HEK293 (cell line): Measurements from ENCODE around the gene DCST1.

Source experiments
- CTCF ChIA-PET: fragments of 350-600 bp; formaldehyde crosslinking; extraction: SDS; loops from one replicate; lab custom pipeline; 2021; ENCODE audit warnings: antibody characterized with exemption; lab: Yijun Ruan, JAX
- POLR2A ChIA-PET: fragments of 300-600 bp; formaldehyde crosslinking; extraction: SDS; loops from one replicate; lab custom pipeline; 2020; ENCODE audit warnings: antibody characterized with exemption, inconsistent platforms; lab: Yijun Ruan, JAX
- H3K27ac ChIP-seq: fragments of 200-500 bp; sonication (Bioruptor generic); 2 replicates; pipeline ENCODE4 v1.5.1; 2014; ENCODE audit warnings: low read depth, low read length, control low read depth, inconsistent platforms; ENCODE audit errors: extremely low read depth
- H3K36me3 ChIP-seq, 2 experiments: fragments of 200-500 bp in 1 of 2; sonication (Bioruptor generic) in 1 of 2; 1 replicate in 1 of 2; 2 replicates in 1 of 2; pipeline ENCODE4 v1.5.1; 2014 to 2017; ENCODE audit warnings: inconsistent platforms in 2 of 2, low read length in 2 of 2; ENCODE audit not compliant: control insufficient read depth in 2 of 2, insufficient read depth in 1 of 2
- H3K4me1 ChIP-seq: fragments of 200-500 bp; sonication (Bioruptor generic); 2 replicates; pipeline ENCODE4 v1.5.1; 2014; ENCODE audit warnings: mild to moderate bottlenecking, low read length, inconsistent platforms; ENCODE audit not compliant: control insufficient read depth, insufficient read depth
- H3K4me3 ChIP-seq: 2 replicates; pipeline ENCODE4 v1.5.1; 2011; ENCODE audit warnings: low read depth, mild to moderate bottlenecking, control low read depth, low read length, moderate library complexity
- H3K9me3 ChIP-seq: fragments of 200-500 bp; sonication (Bioruptor generic); 2 replicates; pipeline ENCODE4 v1.5.1; 2014; ENCODE audit warnings: low read depth, low read length, inconsistent platforms; ENCODE audit not compliant: control insufficient read depth, insufficient read depth
- GLIS1 ChIP-seq: fragments of 450-650 bp; formaldehyde crosslinking; IDR thresholded peaks from 2 replicates; pipeline ENCODE4 v1.5.1; 2016; ENCODE audit warnings: missing biosample characterization, missing genetic modification characterization
- GLIS2 ChIP-seq: fragments of 450-650 bp; formaldehyde crosslinking; IDR thresholded peaks from 2 replicates; pipeline ENCODE4 v1.5.1; 2016; ENCODE audit warnings: missing biosample characterization, missing genetic modification characterization
- OSR2 ChIP-seq: fragments of 450-650 bp; formaldehyde crosslinking; IDR thresholded peaks from 2 replicates; pipeline ENCODE4 v1.5.1; 2016; ENCODE audit warnings: missing biosample characterization, missing genetic modification characterization
- ZEB2 ChIP-seq: fragments of 450-650 bp; formaldehyde crosslinking; IDR thresholded peaks from 2 replicates; pipeline ENCODE4 v1.5.1; 2016; ENCODE audit warnings: missing biosample characterization, missing genetic modification characterization
- ZNF155 ChIP-seq: fragments of 450-650 bp; formaldehyde crosslinking; IDR thresholded peaks from 2 replicates; pipeline ENCODE4 v1.5.1; 2016; ENCODE audit warnings: missing biosample characterization, missing genetic modification characterization
- ZNF2 ChIP-seq: fragments of 450-650 bp; formaldehyde crosslinking; IDR thresholded peaks from 2 replicates; pipeline ENCODE4 v1.5.1; 2016; ENCODE audit warnings: missing biosample characterization, missing genetic modification characterization
- ZNF404 ChIP-seq: fragments of 450-650 bp; formaldehyde crosslinking; IDR thresholded peaks from 2 replicates; pipeline ENCODE4 v1.5.1; 2017; ENCODE audit warnings: missing biosample characterization, missing genetic modification characterization
- ZNF600 ChIP-seq: fragments of 450-650 bp; formaldehyde crosslinking; IDR thresholded peaks from 2 replicates; pipeline ENCODE4 v1.5.1; 2016; ENCODE audit warnings: missing biosample characterization, missing genetic modification characterization
- ZNF629 ChIP-seq: fragments of 450-650 bp; formaldehyde crosslinking; IDR thresholded peaks from 2 replicates; pipeline ENCODE4 v1.5.1; 2017; ENCODE audit warnings: missing biosample characterization, missing genetic modification characterization
- ZNF701 ChIP-seq: fragments of 450-650 bp; formaldehyde crosslinking; IDR thresholded peaks from 2 replicates; pipeline ENCODE4 v1.5.1; 2016; ENCODE audit warnings: missing biosample characterization, missing genetic modification characterization
- ZXDB ChIP-seq: fragments of 450-650 bp; formaldehyde crosslinking; IDR thresholded peaks from 2 replicates; pipeline ENCODE4 v1.5.1; 2016; ENCODE audit warnings: missing biosample characterization, missing genetic modification characterization
- TF ChIP-seq, protein P1 (sequence below): fragments of 450-650 bp; formaldehyde crosslinking; IDR thresholded peaks from 2 replicates; pipeline ENCODE4 v1.5.1; 2016; ENCODE audit warnings: missing biosample characterization, missing genetic modification characterization
- TF ChIP-seq, protein P2 (sequence below): fragments of 450-650 bp; formaldehyde crosslinking; IDR thresholded peaks from 2 replicates; pipeline ENCODE4 v1.5.1; 2016; ENCODE audit warnings: missing biosample characterization, missing genetic modification characterization
- TF ChIP-seq, protein P3 (sequence below): fragments of 450-650 bp; formaldehyde crosslinking; IDR thresholded peaks from 2 replicates; pipeline ENCODE4 v1.5.1; 2016; ENCODE audit warnings: missing biosample characterization, missing genetic modification characterization
- TF ChIP-seq, protein P4 (sequence below): fragments of 450-650 bp; formaldehyde crosslinking; IDR thresholded peaks from 2 replicates; pipeline ENCODE4 v1.5.1; 2016; ENCODE audit warnings: missing biosample characterization, missing genetic modification characterization
- TF ChIP-seq, protein P5 (sequence below): fragments of 450-650 bp; formaldehyde crosslinking; optimal IDR thresholded peaks from 2 replicates; pipeline ENCODE3; 2016; ENCODE audit warnings: missing biosample characterization, mild to moderate bottlenecking, missing genetic modification characterization
- TF ChIP-seq, protein P6 (sequence below): fragments of 450-650 bp; formaldehyde crosslinking; IDR thresholded peaks from 2 replicates; pipeline ENCODE4 v1.5.1; 2016; ENCODE audit warnings: missing biosample characterization, missing genetic modification characterization

DCST1 gene

DNA sequence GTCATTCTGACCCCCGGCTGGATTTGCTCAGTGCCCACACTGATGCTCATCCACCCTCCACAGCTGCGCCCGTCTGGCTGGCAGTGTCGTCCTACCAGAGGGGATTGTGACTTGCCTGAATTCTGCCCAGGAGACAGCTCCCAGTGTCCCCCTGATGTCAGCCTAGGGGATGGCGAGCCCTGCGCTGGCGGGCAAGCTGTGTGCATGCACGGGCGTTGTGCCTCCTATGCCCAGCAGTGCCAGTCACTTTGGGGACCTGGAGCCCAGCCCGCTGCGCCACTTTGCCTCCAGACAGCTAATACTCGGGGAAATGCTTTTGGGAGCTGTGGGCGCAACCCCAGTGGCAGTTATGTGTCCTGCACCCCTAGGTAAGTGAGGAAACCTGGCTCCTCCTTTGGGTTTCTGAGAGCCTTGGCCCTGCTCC lies 24.2 kb downstream of the DCST1 start (continued):
- TF ChIP-seq ZNF2 (no peak), ZNF155 (tag by site-specific recombination) (no peak), ZXDB (tag by site-specific recombination) (no peak)

DNA sequence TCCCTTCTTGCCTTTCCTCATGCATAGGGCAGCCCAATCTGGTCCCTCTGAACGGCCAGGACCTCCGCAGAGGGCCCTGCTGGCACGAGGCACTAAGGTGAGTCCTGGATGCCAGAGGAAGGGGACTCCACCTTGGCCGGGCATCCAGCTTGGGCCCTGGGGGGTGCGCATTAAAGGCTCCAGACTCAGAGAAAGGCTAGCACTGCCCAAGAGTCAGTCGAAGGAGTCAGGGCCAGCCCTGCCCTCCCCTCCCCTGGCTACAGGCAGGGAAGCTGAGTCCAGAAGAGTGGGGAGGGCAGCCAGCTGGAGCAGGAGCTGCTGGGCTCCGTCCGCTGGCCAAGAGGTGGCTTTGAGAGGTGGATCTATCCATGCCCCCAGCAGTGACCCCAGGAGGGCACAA lies 27.1 kb downstream of the DCST1 start:
- ChIA-PET POLR2A (interaction anchor here (1.3 to 1.7 kb wide), 4 partner anchors 10 to 105 kb away, joined by 3 to 7 read pairs (median 4); partner anchors contain the start of genes ADAM15 and PBXIP1), CTCF (interaction anchor here (0.6 to 10.9 kb wide), 19 partner anchors 9 to 582 kb away, joined by 3 to 117 read pairs (median 4); partner anchors contain the start of genes ADAM15, EFNA3 and SHC1)
- TF ChIP-seq, protein P1, sequence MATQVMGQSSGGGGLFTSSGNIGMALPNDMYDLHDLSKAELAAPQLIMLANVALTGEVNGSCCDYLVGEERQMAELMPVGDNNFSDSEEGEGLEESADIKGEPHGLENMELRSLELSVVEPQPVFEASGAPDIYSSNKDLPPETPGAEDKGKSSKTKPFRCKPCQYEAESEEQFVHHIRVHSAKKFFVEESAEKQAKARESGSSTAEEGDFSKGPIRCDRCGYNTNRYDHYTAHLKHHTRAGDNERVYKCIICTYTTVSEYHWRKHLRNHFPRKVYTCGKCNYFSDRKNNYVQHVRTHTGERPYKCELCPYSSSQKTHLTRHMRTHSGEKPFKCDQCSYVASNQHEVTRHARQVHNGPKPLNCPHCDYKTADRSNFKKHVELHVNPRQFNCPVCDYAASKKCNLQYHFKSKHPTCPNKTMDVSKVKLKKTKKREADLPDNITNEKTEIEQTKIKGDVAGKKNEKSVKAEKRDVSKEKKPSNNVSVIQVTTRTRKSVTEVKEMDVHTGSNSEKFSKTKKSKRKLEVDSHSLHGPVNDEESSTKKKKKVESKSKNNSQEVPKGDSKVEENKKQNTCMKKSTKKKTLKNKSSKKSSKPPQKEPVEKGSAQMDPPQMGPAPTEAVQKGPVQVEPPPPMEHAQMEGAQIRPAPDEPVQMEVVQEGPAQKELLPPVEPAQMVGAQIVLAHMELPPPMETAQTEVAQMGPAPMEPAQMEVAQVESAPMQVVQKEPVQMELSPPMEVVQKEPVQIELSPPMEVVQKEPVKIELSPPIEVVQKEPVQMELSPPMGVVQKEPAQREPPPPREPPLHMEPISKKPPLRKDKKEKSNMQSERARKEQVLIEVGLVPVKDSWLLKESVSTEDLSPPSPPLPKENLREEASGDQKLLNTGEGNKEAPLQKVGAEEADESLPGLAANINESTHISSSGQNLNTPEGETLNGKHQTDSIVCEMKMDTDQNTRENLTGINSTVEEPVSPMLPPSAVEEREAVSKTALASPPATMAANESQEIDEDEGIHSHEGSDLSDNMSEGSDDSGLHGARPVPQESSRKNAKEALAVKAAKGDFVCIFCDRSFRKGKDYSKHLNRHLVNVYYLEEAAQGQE (tag by site-specific recombination), result no peak
- TF ChIP-seq ZNF600 (no peak), ZNF701 (tag by site-specific recombination) (no peak), GLIS2 (peak; percentile 43)
- TF ChIP-seq, protein P2, sequence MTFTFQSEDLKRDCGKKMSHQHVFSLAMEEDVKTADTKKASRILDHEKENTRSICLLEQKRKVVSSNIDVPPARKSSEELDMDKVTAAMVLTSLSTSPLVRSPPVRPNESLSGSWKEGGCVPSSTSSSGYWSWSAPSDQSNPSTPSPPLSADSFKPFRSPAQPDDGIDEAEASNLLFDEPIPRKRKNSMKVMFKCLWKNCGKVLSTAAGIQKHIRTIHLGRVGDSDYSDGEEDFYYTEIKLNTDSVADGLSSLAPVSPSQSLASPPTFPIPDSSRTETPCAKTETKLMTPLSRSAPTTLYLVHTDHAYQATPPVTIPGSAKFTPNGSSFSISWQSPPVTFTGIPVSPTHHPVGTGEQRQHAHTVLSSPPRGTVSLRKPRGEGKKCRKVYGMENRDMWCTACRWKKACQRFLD (tag by site-specific recombination), result no peak
- Histone ChIP-seq H3K36me3 (peaks cover 0 to 50% of the 10 kb centered on the region in 2 experiments; a peak in 1 of 3 replicates), H3K27ac (no peak overlapping the region), H3K4me3 (no peak overlapping the region), H3K4me1 (no peaks in the 10 kb centered on the region; the same call in none of the 2 replicates), H3K9me3 (no peaks in the 10 kb centered on the region)

DNA sequence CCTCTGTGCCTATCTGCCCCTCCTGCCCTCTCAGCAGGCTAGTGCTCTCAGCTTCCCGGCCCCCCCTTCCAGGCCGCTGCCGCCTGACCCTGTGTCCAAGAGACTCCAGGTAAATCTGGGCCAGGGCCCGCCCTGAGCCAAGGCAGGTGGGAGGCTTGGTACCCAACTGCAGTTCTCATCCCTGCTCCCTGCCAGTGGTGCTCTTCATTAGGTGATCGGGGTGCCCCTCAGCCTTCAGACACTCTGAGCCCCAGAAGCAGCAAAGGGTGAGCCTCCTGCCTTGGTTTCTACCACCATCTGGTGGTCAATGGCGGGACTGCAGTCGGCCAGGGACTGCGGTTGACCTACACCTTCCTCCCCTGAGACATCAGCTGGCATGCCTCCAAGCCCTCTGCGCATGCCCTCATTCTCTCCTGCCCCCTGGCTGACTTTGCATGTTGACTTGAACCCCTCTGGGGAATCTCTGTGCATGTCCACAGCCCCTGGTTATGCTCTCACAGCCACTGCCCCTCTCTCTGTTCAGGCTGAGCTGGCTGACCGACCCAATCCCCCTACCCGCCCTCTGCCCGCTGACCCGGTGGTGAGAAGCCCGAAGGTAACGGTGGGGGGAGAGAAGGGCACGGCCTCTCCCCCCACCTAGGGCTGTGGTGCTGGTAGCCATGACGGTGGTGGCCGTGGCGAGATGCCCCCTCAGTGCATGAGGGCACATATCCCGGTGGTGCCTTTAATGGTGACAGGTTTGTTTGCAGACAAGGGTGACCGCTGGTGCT lies 27.9 kb downstream of the DCST1 start:
- no peaks in the 10 kb centered on the region; the same call in none of the 2 replicates for H3K4me1 ChIP-seq
- no peaks in the 10 kb centered on the region for H3K9me3 ChIP-seq
- no peak overlapping the region for H3K4me3 ChIP-seq
- peaks cover 0 to 41% of the 10 kb centered on the region in 2 experiments; a peak in 1 of 3 replicates for H3K36me3 ChIP-seq
- CTCF ChIA-PET, result interaction anchor here (0.5 to 10.9 kb wide), 43 partner anchors 9 to 1068 kb away, joined by 3 to 117 read pairs (median 4); partner anchors contain the start of genes ADAM15, EFNA3, KRTCAP2 and PBXIP1
- H3K27ac ChIP-seq, result no peak overlapping the region
- POLR2A ChIA-PET, result interaction anchor here (0.5 to 1.7 kb wide), 8 partner anchors 9 to 134 kb away, joined by 3 to 7 read pairs (median 4); partner anchors contain the start of genes ADAM15, KRTCAP2 and PBXIP1
- TF ChIP-seq GLIS2 (peak; percentile 76), OSR2 (tag by site-specific recombination) (no peak), ZNF629 (tag by site-specific recombination) (peak; percentile 52), ZEB2 (0 out of 2 replicates have a peak, but pooled peaks have one; percentile 62), ZNF404 (tag by site-specific recombination) (no peak), GLIS1 (tag by site-specific recombination) (peak; percentile 70)
- TF ChIP-seq, protein P3, sequence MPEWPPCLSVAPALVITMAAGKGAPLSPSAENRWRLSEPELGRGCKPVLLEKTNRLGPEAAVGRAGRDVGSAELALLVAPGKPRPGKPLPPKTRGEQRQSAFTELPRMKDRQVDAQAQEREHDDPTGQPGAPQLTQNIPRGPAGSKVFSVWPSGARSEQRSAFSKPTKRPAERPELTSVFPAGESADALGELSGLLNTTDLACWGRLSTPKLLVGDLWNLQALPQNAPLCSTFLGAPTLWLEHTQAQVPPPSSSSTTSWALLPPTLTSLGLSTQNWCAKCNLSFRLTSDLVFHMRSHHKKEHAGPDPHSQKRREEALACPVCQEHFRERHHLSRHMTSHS (tag by site-specific recombination), result no peak
- TF ChIP-seq, protein P4, sequence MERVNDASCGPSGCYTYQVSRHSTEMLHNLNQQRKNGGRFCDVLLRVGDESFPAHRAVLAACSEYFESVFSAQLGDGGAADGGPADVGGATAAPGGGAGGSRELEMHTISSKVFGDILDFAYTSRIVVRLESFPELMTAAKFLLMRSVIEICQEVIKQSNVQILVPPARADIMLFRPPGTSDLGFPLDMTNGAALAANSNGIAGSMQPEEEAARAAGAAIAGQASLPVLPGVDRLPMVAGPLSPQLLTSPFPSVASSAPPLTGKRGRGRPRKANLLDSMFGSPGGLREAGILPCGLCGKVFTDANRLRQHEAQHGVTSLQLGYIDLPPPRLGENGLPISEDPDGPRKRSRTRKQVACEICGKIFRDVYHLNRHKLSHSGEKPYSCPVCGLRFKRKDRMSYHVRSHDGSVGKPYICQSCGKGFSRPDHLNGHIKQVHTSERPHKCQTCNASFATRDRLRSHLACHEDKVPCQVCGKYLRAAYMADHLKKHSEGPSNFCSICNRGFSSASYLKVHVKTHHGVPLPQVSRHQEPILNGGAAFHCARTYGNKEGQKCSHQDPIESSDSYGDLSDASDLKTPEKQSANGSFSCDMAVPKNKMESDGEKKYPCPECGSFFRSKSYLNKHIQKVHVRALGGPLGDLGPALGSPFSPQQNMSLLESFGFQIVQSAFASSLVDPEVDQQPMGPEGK, result peak; percentile 7; the same call in 1 of the 2 replicates
- TF ChIP-seq, protein P5, sequence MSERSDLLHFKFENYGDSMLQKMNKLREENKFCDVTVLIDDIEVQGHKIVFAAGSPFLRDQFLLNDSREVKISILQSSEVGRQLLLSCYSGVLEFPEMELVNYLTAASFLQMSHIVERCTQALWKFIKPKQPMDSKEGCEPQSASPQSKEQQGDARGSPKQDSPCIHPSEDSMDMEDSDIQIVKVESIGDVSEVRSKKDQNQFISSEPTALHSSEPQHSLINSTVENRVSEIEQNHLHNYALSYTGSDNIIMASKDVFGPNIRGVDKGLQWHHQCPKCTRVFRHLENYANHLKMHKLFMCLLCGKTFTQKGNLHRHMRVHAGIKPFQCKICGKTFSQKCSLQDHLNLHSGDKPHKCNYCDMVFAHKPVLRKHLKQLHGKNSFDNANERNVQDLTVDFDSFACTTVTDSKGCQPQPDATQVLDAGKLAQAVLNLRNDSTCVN (tag by site-specific recombination), result peak; percentile 17
- TF ChIP-seq, protein P6, sequence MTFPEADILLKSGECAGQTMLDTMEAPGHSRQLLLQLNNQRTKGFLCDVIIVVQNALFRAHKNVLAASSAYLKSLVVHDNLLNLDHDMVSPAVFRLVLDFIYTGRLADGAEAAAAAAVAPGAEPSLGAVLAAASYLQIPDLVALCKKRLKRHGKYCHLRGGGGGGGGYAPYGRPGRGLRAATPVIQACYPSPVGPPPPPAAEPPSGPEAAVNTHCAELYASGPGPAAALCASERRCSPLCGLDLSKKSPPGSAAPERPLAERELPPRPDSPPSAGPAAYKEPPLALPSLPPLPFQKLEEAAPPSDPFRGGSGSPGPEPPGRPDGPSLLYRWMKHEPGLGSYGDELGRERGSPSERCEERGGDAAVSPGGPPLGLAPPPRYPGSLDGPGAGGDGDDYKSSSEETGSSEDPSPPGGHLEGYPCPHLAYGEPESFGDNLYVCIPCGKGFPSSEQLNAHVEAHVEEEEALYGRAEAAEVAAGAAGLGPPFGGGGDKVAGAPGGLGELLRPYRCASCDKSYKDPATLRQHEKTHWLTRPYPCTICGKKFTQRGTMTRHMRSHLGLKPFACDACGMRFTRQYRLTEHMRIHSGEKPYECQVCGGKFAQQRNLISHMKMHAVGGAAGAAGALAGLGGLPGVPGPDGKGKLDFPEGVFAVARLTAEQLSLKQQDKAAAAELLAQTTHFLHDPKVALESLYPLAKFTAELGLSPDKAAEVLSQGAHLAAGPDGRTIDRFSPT, result peak; percentile 82
